GM12892 (cell line): Measurements from ENCODE around the gene R3HDM2.

Experiments used
- POLR2AphosphoS5 ChIP-seq: IDR thresholded peaks from 2 replicates; pipeline ENCODE4 v1.6.1; 2011; ENCODE audit warnings: low read depth, low read length, control low read depth
- TAF1 ChIP-seq: IDR thresholded peaks from 2 replicates; pipeline ENCODE4 v1.6.1; 2011; ENCODE audit warnings: low read depth, mild to moderate bottlenecking, control low read depth, low read length, borderline replicate concordance

- TF ChIP-seq TAF1 (no peak), POLR2AphosphoS5 (no peak)
Measured at GRCh38 chr12:57419495-57419894, 11.3 kb downstream of the R3HDM2 start.
